Lung (tissue), 12 donors: ENCODE results near the gene HS6ST2. TPM values are rescaled to one million over a fixed set of nuclear protein-coding genes. Genes with fewer than 3 reads are reported as not detected.

Source experiments
- ATAC-seq: fragments of 200-7000 bp; cut with Tn5 transposase; one replicate; pipeline ENCODE4 v1.9.1; 2020; ENCODE audit warnings: moderate number of reproducible peaks; ENCODE audit not compliant: insufficient read depth, low FRiP score
- DNase-seq, 3 donors: peaks; one replicate each; pipeline ENCODE4 v3.0.0-alpha.2; 2013 to 2017
- H3K27ac ChIP-seq, 2 donors: one replicate each; pipeline ENCODE4 v1.5.1; 2013; ENCODE audit warnings: mild to moderate bottlenecking in 2 of 2, moderate library complexity in 2 of 2, control low read depth in 1 of 2, inconsistent platforms in 1 of 2, low read depth in 1 of 2, low read length in 1 of 2
- H3K27me3 ChIP-seq, 3 donors: one replicate each; pipeline ENCODE4 v1.5.1; 2013; ENCODE audit warnings: low read length in 2 of 3; ENCODE audit not compliant: control insufficient read depth in 3 of 3, insufficient read depth in 3 of 3
- H3K36me3 ChIP-seq, 4 donors: one replicate each; pipeline ENCODE4 v1.5.1; 2013; ENCODE audit warnings: low read length in 4 of 4, mild to moderate bottlenecking in 1 of 4, moderate library complexity in 1 of 4; ENCODE audit not compliant: control insufficient read depth in 4 of 4, insufficient read depth in 4 of 4
- H3K4me1 ChIP-seq, 5 donors: one replicate each; pipeline ENCODE4 v1.5.1; 2013; ENCODE audit warnings: low read length in 5 of 5, mild to moderate bottlenecking in 2 of 5, moderate library complexity in 1 of 5; ENCODE audit not compliant: control insufficient read depth in 5 of 5, insufficient read depth in 5 of 5
- H3K4me3 ChIP-seq: one replicate; pipeline ENCODE4 v1.5.1; 2013; ENCODE audit warnings: mild to moderate bottlenecking, control low read depth, moderate library complexity
- H3K9ac ChIP-seq, 2 donors: one replicate each; pipeline ENCODE4 v1.5.1; 2013; ENCODE audit warnings: low read length in 2 of 2, control low read depth in 1 of 2; ENCODE audit not compliant: insufficient read depth in 1 of 2
- H3K9me3 ChIP-seq, 4 donors: one replicate each; pipeline ENCODE4 v1.5.1; 2013; ENCODE audit warnings: low read length in 3 of 4, mild to moderate bottlenecking in 1 of 4, moderate library complexity in 1 of 4; ENCODE audit not compliant: control insufficient read depth in 4 of 4, insufficient read depth in 3 of 4
- WGBS, 2 donors: extraction: QIAGEN DNeasy Blood & Tissue Kit; methylation state at CpG; one replicate each; pipeline ENCODE4 v1.1.7; 2013; 5-methylcytosine and 5-hydroxymethylcytosine counted together
- polyA plus RNA-seq, 2 donors: library from polyadenylated mRNA; stranded (reverse); fragments of 200-250 nt; gene quantifications; one replicate each; pipeline ENCODE4 v1.2.1, GENCODE V29; 2013
- total RNA-seq, 2 donors: library from RNA; depleted of rRNA in 1 of 2; stranded (reverse); fragments of >200 nt in 1 of 2; gene quantifications; one replicate each; pipeline ENCODE4 v1.2.1, GENCODE V29; 2014 to 2021
- TF ChIP-seq, protein P1 (sequence below): IDR thresholded peaks from 2 replicates; pipeline ENCODE4 v1.5.1; 2012; ENCODE audit warnings: mild to moderate bottlenecking; ENCODE audit errors: control extremely low read depth, extremely low read depth
- donor health status: control.
- donor health status: control.
- donor health status: Bipolar disorder and iron deficiency.
- donor health status: healthy.
- donor health status: DM: yes; HTN: yes; CAD: no.

HS6ST2 gene
- total and polyA plus RNA-seq, 4 donors = 0.28 to 14.3 (median 2.2) TPM

DNA sequence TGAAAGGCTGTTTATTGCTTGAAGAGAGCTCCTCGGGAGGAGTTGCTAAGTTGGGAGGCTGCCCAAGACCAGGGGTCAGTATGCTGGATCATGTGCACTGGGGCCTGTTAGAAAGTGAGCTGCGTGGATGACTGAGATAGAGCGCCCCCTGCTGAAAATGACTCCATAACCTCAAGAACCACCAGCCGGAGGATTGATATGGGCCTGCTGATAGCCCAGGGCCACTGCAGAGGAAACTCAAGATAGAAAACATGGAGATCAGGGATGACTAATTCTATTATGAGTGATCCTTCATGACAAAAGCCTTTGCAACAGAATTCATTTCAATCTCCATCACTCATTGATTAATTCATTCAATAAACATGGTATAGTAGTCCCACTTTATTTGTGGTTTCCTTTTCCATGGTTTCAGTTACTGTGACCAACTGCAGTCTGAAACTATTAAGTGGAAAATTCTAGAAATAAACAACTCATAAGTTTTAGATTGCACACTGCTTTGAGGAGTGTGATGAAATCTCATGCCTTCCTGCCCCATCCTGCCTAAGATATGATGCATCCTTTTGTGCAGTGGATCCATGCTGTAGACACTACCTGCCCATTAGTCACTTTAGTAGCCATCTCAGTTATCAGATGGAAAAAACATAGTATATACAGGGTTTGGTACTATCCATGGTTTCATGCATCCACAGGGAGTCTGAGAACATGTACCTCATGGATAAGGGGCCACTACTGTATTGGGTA lies 342.9 kb downstream of the HS6ST2 start:
- no peaks in the 10 kb centered on the region for H3K36me3 ChIP-seq
- H3K9me3 ChIP-seq = no peaks in the 10 kb centered on the region
- 13 to 19% methylated on average over 4 of the region's 4 CpGs for WGBS, 2 donors

DNA sequence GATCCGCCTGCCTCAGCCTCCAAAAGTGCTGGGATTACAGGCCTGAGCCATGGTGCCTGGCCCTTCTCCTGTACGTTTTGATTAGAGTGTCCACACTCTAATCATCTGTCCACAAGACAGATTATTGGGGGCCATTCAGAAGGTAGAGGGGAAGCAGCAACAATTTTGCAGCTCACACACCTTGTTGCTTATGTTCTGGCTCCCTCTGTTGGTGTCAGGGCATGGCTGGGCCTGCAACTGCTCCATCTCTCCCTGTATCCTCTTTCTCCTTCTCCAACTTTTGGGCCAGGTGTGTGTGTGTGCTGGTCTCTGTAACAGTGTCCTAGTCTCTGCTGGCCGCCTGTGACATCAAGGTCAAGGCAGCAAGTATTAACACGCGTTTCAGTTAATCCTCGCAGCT lies 344.1 kb downstream of the HS6ST2 start:
- TF ChIP-seq, protein P1, sequence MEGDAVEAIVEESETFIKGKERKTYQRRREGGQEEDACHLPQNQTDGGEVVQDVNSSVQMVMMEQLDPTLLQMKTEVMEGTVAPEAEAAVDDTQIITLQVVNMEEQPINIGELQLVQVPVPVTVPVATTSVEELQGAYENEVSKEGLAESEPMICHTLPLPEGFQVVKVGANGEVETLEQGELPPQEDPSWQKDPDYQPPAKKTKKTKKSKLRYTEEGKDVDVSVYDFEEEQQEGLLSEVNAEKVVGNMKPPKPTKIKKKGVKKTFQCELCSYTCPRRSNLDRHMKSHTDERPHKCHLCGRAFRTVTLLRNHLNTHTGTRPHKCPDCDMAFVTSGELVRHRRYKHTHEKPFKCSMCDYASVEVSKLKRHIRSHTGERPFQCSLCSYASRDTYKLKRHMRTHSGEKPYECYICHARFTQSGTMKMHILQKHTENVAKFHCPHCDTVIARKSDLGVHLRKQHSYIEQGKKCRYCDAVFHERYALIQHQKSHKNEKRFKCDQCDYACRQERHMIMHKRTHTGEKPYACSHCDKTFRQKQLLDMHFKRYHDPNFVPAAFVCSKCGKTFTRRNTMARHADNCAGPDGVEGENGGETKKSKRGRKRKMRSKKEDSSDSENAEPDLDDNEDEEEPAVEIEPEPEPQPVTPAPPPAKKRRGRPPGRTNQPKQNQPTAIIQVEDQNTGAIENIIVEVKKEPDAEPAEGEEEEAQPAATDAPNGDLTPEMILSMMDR = no peak
- Histone ChIP-seq H3K27me3 (peaks cover 0 to 39% (median 12%) of the 10 kb centered on the region in 3 donors), H3K4me1 (no peaks in the 10 kb centered on the region), H3K27ac (no peak overlapping the region), H3K9ac (no peak overlapping the region), H3K36me3 (no peaks in the 10 kb centered on the region), H3K9me3 (no peaks in the 10 kb centered on the region), H3K4me3 (no peak overlapping the region)
- WGBS, 2 donors = 75 to 93% methylated on average over 6 of the region's 6 CpGs
- ATAC-seq (no peak), DNase-seq (peak in 1 of 3 donors; percentile 17)

More for the DNA sequence above, 342.9 kb downstream of the HS6ST2 start:
- no peaks in the 10 kb centered on the region for H3K4me1 ChIP-seq
- ATAC-seq (peak; percentile 67), DNase-seq (peak; percentile 40 to 60 (median 45))
- no peak overlapping the region for H3K27ac ChIP-seq
- no peak overlapping the region for H3K4me3 ChIP-seq
- H3K27me3 ChIP-seq = peaks cover 0 to 32% (median 13%) of the 10 kb centered on the region in 3 donors
- TF ChIP-seq, protein P1 = no peak
- no peak overlapping the region for H3K9ac ChIP-seq

DNA sequence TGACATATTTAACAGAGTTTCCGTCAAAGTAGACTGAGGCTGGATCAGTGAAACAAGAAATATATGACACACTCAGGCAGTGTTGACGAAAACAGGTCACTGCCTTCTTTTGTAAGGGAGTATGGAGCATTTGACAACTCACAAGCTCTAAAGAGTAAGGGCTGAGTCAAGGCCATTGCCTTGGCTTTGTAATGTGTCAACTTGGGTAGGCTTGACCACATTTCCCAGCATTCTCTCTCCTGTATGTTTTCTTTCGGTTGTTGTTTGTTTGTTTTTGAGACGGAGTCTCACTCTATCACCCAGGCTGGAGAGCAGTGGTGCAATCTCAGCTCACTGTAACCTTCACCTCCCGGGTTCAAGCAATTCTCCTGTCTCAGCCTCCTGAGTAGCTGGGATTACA lies 344.6 kb downstream of the HS6ST2 start:
- Histone ChIP-seq H3K4me3 (no peak overlapping the region), H3K36me3 (no peaks in the 10 kb centered on the region), H3K27me3 (peaks cover 0 to 42% (median 14%) of the 10 kb centered on the region in 3 donors), H3K27ac (no peak overlapping the region), H3K4me1 (no peaks in the 10 kb centered on the region), H3K9ac (no peak overlapping the region), H3K9me3 (no peaks in the 10 kb centered on the region)
- DNase-seq (no peak), ATAC-seq (no peak)
- TF ChIP-seq, protein P1 = no peak
- WGBS, 2 donors = 80 to 97% methylated on average over 5 of the region's 5 CpGs
